Measurements from ENCODE around the gene SH2D7.
A peak's percentile ranks its signal among the peaks of the same experiment; 100 is the strongest.

SH2D7 gene

DNA sequence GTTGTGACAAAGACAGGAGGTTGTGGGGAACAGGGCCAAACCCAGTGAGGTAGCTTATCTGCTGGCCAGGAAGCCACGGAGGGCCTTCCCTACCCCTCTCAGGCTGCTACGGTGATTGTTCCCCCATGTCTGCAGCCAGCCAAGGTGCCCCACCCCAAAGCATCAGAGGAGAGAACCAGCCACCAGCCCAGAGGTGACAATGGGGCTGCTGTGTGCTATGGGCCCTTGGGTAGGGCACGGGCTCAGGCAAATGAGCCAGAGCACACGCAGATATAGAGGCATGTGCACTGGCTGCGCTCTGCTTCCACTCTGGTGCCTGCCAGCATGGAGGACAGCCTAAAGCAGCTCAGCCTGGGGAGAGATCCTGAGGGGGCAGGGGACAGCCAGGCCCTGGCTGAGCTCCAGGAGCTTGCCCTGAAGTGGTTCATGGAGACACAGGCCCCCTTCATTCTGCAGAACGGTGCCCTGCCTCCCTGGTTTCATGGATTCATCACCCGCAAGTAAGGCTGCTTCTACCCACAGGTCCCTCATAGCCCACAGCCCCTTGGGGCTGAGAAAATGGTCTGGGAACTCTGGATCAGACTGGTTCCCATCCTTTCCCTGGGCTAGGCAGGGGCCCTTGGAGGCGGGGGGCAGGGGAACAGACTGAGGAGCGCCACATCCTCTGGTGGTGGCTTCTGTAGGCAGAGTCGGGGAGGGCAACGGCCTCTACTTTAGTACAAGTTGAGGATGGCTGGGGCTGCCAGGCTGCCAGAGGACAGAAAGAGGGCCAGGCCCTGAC is at the start of gene SH2D7:
TSS of gene SH2D7 (plus strand) at position 301 of the 781 bp plus-strand sequence. CDS start at position 325, 24 bp downstream.
- no peak for DNase-seq

DNA sequence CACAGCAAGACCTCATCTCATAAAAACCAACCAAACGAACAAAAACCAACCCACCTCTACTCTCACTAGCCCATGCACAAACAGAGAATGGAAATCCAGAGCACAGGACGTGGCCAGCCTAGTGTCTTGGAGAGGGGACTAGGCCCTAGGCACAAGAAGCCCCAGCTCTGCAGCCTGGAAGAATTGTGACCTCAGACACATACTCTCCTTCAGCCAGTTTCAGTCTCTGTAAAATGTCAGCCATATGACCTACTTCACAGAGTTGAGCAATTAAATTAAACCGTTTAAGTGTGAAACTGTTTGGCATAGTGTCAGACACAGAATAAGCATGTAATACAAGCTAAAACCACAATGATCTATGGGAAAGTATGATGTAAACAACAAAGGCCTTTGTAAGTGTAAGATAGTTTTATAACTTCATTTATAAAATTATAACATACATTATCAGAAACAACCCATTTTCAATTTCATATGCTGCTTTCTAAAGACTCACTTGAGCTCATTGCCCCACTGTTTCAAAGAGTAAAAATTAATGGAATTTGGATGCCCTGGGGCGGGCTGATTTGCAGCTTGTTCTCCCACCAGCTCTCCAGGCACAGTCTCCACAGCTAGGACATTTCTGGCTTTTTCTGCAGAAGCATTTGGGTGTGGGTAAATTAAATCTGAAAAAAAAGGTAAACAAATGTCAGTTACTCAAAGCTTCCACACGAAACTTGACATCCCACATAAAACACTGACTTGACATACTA is 47.8 kb upstream of the SH2D7 start:
- DNase-seq: peak; percentile 43

DNA sequence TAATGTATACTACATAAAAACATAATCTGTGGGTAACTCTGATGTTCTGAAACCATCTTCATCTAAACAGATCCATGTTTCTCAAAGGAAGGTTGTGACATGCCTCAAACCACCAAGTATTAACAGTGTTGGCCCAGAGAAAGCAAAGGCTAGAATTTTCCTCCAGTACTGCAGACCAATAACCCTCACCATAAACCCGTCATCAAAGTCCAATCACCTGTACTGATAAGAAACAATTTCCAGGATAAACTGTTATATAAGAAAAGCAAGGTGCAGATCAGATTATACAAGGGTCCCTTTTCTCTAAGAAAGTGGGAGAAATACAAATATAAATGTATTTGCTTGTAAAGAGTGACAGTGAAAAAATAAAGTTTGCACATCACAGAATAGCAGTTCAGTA is 47.2 kb upstream of the SH2D7 start:
- DNase-seq: no peak

DNA sequence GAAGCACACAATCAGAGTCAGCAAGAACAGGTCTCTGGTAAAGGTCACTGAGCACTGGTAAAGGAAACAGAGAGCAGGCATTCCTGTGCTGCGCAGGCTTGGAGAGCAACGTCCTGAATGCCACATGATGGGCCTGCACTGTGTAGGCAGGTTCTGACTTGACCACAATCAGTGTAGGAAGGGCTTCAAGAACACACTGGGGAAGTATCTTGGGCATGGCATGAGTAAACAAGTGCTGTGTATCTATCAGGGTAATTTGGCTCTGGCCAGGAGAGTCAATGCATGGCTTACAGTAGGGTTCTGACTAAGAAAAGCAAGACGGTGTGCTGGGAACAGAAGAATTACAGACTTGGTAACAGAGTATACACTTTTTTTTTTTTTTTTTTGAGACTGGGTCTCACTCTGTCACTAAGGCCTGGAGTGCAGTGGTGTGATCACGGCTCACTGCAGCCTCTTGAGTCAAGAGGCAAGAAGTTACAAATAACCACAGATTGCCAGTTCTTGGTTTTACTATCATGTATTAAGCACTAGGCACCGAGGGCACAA is 45.5 kb upstream of the SH2D7 start:
- no peak for DNase-seq

DNA sequence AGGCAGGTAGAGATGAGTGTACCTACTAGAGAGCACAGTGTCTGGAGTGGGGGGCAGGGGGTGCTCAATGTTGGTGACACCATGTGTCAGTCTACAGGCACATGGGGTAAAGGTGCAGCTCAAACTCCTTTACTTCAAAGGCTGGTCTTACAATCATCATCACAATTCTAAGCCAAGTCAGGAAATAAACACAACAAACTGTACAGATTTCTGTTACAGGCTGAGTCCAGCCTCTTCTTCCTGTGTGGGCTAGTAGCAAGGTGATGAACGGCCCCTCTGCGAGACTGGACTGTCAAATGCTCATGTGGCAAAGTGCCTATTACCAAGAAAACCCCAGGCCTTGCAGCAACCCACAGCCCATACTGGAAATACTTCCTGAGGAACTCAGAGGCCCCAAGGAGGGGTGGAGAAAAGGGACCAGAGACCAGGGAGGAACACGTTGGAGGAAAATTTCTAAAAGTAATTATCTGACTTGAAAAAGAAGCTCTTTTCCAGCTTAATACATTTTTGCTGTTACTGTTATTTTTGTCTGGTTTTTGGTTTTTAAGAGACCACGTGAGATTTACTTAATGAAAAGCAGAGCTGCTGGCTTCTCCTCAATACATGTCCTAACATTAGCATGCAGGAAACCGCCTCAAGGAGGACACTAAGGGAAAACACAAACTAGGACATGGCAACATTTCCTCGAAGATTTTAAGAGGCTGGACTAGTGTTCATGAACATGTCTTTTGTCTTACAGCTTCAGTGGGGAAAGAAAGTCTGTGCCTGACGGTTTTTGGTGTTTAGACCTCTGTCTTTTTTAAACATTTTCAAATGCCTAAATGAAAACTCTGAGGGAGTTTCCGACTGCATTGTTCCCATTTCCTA is 44.4 kb upstream of the SH2D7 start:
- DNase-seq: no peak

DNA sequence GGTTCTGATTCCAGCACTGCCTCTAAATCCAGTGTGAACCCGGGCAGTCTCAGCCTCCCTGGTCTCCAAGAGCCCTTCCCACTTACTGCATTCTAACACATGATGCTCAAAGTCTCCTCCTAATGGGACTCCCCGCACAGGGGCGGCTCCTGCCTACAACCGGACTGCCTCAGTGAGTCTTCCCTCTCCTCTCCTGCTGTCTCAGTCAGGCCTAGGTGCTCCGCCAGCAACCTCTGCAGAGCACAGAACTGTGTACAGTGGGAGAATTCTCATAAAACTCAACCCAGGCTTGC is 43.8 kb upstream of the SH2D7 start:
- DNase-seq: no peak

DNA sequence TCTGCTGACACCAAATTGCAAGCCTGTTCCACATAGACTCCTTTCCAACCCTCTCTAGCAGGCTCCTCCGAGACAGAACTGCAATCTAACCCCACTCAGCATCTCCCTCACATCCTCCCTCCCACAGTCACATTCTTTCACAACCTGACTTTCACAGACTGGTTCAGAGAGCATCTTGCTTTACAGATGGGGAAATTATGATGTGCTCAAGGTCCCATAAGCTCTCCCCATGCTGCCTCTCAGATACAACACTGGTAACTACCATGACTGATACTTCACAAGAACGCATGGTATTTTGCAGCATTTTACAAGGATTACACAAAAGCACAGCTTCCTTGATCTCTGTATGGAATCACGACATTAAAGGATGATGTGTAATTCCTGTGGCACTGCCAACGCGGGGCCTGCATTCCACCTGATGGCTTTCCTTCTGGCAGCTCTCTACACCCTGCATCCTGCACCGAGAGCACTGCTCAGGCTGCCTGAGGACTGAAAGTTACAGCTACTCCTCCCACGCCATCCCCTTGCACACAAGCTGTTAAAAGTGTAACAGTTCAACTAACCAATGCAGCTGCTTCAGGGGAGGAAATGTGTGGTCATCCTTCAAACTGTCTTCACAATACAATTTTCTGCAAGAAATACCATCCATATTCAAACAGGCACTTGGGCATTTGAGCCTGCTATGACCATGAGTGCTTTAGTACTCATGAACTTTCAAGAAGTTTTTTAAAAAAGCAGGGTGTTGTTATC is 42.5 kb upstream of the SH2D7 start:
- no peak for DNase-seq

DNA sequence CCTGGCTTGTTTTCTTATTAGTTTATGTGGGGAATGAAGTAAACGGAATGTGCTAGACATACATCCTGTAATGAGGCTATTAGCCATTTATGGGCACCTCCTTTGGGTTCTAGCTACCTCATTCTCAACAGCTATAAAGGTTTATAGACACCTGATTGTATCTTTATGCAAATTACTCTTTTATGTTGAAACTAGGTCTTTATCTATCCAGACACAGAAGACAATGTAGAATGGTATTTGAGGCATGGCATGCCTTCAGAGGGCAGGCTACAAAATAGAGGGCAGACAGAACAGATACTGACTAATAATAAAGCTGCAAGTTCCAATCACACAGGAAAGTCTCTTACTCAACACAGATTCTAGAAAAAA is 41.9 kb upstream of the SH2D7 start:
- DNase-seq: no peak

DNA sequence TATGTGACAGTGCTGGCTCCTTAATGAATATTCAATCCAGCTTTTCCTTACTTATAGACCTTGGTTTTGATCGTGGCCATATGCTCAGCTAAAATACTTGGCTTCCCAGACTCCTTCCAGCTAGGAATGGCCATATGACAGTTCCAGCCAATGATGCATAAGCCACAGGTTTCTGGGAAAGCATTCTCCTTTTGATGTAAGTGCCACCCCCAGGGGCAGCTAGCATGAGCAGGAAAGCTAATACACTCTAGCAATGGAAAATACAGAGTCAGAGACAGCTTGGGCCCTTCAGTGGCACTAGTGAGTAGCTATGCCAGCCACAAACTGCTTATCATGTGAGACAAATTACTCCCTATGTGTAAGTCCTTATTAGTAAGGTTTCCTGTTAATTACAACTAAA is 41.5 kb upstream of the SH2D7 start:
- no peak for DNase-seq

DNA sequence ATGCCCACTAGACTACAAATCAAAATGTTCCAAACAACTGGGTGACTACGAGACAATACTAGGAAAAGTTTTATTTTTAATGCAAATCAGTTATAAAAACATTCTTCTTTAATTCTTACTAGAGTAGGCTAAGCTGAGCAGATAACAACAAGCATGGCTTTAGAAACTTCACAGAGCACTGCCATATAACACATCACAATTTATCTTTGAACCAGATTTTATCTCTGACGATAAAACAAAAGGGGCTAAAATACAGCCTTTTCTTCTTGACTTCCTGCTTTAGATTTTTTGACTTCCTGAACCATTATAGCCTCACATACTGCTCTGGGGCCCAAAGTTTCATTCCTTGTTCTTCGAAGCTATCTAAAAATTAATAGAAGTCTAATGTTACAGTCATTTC is 40.8 kb upstream of the SH2D7 start:
- no peak for DNase-seq

DNA sequence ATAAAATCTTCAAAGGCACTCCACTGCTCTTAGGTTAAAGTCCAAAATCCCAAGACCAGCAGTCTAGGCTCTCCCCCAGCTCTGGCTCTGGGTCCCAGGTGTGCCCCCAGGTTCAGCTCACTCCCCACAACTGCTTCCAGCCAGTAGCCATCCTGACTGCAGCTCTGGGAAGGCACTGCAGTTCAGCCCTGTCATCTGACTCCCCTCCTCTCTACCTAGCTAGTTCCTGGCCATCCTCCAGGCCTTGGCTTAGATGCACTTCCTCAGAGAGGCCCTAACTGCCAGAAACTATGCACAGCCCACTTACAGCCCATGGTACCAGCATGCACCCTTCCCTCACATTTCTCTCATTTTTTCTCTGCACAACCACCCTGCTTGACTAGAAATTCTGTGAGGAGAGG is 40.4 kb upstream of the SH2D7 start:
- no peak for DNase-seq

DNA sequence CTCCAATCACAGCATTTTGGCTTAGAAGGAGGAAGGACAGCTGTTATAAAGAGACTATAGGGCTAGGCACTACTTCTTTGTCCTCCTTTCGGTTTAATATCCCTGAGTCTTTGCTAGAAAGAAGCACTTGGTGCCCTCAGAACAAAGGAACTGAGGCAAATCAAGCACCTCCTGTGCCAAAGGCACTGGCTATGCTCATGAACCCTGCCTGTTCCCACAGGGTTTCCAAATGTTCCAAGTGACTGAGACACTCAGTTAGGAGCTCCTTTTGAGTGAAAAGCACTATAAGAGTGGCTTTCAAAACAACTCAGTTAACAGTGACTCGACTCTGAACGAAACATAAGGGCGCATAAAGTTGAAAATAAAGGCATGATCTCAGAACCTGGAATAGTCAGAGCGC is 39.8 kb upstream of the SH2D7 start:
- DNase-seq: no peak

DNA sequence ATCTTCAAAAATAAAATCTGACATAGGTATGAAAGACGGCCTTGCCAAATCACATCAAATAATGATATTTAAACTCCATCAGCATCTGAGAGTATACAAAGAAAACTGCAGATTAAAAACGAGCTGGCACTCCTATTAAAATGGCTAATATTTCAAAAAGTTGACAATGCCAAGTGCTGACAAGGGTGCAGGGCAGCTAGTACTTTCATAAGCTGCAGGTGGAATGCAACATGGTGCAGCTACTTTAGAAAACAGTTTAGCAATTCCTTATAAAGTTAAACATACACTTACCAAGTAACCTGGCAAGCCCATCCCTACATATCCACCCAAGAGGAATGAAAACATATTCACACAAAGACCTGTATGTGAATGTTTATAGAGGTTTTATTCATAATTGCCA is 37.8 kb upstream of the SH2D7 start:
- no peak for DNase-seq

DNA sequence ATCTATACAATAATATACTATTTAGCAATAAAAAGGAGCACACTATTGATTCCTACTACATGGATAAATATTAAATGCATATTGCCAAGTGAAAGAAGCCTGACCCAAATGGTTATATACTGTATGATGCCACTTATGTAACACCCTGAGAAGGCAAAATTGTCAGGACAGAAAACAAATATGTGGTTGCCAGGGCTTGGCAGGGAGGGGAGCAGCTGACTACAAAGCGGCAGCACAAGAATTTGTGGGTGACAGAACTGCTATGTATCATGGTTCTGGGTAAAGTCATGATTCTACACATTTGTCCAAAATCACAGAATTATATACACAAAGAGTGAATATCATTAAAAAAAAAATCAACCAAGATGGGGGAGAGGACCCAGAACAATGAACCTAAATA is 37.4 kb upstream of the SH2D7 start:
- DNase-seq: no peak

DNA sequence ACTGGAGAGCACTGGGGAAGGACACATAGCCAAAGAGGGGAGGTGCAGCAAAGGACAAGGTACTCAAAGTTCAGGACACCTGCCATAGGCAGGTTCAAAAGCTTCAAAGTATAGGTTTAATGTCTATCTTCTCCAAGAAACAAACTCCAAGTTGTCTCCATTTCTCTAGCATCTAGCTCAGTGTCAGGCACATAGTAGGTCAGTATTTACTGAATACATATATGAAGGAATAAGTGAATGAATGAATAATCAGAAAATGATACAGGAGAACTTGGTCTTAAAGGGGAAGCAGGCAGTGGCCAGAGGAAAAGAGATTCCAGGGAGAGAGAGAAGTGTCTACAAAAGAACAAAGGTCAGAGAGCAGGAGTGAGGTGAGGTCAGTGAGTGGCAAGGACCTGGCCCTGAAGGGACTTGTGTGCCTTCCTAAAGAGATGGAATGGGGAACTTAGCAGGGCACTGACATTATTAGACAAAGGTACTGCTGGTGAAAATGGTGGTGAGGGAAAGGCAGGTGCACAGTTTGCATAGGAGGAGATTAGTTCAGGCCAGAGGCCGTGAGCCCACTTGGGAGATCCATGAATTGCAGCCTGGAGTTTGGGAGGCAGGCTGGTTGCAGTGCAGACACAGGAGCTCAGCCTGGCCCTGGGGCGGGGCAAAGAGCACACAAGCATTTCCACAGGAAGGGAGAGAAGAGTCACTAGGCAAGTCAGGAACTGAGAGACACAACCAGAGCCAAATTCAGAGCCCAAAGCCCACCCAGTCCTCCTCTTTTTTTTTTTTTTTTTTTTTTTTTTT is 36.2 kb upstream of the SH2D7 start:
- no peak for DNase-seq

DNA sequence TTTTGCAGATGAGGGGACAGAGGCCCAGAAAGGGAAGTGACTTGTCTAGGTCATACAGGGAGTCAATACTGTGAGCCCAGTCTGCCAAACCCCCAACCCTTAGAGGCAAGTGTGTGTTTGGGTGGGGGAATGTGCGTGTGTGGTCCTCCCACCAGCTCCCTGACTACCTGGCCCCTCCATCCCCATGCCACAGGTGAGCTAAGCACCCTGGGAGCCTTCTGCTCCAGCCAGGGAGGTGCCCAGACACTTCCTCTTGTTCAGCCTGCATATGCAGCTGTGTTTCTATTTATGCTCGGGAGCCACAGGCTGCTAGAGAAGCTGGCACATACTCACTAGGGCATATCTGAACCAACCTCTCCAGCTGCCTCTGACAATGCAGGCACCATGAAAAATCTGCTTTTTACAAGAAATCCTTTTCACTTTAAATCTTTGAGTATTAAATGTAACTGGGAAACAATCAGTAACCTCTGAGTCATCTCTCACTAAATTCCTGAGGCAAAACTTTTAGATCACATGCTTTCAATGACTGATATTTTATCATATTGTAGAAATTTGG is 35.6 kb upstream of the SH2D7 start:
- no peak for DNase-seq

DNA sequence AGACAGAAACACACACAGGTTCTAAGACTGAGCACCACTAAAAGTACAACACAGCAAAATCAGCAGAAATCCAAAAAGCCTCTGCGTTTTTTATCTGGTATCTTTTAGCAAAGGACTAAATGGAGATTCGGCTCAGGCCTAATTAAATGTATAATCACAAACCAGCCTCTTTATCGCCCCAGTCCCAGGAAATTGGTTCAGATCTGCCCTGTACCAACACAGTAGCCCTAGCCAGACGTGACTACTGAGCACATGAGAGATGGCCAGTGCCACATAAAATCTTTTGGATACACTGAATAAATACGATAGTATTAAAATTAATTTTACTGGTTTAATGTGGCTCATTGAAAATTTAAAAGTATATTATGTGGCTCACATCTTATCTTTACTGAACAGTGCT is 34.6 kb upstream of the SH2D7 start:
- DNase-seq: no peak

DNA sequence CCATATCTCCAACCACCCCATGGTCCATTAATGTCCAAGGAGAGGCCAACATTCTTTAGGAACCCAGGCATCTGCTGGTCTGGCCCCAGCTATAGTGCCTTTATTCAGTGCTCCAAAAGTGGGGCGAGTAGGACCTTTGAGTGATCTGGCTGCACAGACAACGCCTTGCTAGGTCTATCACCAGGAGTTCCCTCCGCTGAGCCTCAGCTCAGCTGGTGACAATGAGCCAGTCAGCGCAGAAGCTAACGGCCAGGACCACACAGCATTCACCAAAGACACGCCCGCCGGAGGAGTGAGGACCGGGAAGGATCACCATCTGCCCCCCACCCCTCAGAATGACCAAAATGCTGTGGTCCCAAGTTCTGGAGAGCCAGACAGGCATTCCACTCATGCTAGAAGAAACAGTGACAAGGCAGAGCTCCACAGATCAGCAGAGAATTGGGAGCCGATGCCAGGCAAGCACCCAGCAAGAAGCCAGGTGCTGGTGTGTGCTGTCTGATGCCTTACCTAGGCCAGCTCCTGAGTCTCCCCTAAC is 33.9 kb upstream of the SH2D7 start:
- no peak for DNase-seq

DNA sequence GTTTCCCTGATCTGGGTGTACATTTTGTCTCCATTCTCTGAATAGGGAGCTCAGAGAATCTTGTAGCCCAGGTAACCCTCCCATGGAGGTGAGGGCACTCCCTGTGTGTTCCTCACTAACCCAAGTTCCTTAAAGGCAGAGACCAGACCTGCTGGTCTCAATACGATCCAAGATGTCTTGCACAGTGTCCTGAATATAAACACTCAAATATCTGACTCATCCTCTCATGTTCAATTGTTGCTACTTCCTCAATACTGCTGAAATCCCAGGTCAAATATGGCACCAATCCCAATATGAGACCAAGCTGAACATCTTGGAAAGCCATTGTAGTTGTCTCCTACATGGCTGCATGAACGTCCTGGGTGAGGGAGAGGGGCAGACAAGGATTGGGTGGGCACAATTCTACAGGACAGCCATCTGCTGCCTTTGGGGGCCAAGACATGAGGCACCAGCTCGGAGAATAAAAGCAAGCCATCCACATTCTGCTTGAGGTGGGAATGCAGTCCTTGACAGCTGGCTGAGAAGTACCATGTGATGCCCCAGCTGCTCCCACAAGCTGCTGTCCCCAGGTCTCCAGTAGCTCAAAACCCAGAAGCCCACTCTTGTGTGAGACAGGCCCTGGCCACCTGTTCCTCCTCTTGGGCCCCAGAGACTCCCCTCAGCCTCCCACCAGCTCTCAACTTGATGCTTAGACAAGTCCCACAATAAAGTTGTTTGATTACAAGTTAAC is 33.1 kb upstream of the SH2D7 start:
- DNase-seq: peak; percentile 50

DNA sequence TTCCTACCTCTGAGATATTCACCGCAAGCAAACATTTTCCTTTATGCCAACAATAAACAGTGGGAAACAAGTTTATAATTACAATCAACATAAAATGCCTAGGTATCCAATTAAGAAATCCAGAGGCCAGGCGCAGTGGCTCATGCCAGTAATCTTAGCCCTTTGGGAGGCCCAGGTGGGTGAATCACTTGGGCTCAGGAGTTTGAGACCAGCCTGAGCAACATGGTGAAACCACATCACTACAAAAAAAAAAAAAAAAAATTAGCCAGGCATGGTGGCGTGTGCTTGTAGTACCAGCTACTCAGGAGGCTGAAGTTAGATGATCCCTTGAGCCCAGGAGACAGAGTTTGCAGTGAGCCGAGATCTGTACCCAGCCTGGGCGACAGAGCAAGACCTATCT is 32.1 kb upstream of the SH2D7 start:
- no peak for DNase-seq

Measured in retina (tissue), 1 donor.